Superior temporal gyrus (tissue), 1 donor: ENCODE data around the gene MEI4.
"Not testable (repeated sequence)": the region's sequence is repeated elsewhere in the genome, so short reads cannot be mapped to it uniquely, and the experiment has no call there.

Source experiments
- DNase-seq: peaks from one replicate; pipeline ENCODE4 v3.0.0-alpha.2; 2016; ENCODE audit errors: extremely low spot score

The MEI4 gene

DNA sequence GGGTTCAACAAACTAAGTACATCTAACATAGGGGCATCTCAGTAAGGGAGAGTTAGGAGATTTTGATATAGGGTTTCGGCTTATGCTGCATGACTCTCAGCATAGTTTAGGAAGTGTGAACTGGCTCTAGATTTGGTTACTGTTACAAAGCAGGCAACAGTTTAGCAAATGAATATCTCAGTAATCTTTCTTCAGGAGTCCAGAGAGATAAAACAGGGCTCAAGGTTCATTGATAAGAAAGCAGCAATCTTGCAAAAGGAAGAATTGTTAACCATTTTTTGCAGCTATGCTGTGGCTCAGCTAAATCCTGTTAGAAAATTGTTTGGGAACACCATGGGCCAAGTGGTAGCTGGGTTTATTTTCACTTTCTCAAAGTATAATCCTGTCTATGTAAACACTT lies 161.3 kb downstream of the MEI4 start:
- no peak for DNase-seq

DNA sequence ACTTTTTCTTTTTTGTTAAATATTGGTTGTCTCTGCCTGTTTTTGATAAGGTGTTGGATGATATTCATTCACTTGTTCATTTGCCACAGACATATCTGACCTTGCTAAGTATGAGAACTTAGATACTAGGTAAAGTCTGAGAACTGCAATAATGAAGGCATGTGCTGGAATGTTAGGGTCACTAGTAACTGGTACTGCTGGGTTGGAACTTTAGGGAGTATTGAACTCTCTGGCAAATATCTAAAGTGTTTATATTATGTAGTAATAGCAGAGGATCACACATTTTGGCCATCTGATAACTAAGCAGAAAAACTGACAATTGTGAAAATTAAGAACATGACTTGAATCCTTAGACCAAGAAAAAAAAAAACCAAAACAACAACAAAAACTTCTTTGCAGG lies 162.7 kb downstream of the MEI4 start:
- no peak for DNase-seq

DNA sequence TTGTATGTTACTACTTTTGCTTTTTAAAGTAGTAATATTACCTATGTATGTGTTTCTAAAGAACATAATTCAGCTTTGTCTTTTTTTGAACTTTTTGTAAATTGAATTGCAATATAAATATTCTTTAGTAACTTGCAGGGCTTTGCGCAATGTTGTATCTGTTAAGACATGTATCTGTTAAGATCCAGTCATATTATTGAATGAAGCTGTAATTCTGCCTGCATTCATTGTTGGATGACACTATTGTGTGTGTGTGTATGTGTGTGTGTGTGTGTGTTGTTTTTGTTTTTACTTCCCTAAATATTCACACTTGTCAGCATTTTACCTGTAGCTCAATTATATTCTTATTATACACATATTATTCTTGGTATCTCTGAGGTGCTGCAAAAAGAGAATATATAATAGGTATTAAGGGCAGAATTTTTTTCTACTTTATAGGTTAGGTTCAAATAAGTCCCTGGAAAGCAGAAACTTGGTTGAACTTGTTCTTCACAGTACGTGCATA lies 164.0 kb downstream of the MEI4 start:
- DNase-seq, result no peak

DNA sequence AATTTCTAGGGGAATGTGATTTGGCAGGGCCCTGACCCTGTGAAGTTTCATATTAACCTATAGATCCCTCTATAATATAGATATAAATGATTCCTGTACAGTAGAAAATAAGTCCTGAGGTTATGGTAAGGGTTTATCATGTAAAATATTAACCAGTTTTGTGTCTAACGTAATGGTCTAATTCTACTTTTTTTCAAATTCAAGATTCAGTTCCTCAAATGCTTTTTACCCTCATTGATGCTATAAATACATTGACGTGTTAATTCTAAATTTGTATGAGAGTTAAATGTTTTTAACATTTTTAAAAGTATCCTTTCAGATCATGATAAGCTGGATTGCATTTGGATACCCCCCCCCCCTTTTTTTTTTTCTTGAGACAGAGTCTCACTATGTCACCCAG lies 169.4 kb downstream of the MEI4 start:
- no peak for DNase-seq

DNA sequence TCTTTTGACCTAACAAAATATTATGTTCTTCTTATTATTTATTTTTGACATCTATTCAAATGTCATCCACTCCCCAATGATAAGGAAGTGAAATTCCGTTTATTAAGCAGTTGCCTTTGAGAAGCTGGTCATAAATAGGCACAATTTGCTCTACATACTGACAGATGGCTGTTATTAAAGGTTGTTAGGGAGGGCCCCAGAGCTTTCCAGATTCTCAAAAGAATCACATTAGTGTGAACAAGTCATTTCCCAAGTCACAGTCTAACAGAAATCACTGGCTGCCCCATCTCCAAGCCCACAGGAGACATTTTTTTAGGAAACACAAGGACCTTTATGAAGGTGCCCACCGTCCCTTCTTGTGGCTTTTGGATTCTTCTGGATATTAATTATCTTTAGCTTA lies 172.4 kb downstream of the MEI4 start:
- DNase-seq, result no peak

DNA sequence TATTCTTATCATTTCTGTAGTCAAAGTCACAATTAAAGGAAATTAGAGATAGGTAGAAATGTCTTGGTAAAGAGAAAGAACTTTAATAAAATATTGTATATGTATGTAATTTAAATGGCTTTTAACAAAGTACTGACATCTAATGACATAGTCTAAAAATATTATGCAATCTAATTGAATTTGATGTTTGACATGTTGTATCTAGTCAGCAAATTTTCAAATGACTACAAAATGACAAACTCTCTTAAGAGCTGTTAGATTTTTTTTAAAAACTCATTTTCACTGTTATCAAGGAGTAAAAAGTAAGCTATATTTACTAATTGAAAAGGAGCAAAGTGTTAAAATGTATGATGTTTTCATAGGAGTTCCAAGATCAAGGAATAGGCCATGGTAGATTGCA lies 176.9 kb downstream of the MEI4 start:
- DNase-seq, result no peak

DNA sequence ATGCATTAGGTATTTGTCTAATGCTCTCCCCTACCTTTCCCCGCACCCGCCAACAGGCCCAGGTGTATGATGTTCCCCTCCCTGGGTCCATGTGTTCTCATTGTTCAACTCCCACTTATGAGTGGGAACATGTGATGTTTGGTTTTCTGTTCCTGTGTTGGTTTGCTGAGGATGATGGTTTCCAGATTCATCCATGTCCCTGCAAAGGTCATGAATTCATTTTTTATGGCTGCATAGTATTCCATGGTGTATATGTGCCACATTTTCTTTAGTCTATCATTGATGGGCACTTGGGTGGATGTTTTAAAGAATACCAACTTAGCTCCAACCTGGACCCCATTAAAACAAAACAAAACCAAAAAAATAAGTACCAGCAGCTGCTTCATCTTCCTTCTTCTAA lies 180.9 kb downstream of the MEI4 start:
- DNase-seq, result not testable (repeated sequence)

DNA sequence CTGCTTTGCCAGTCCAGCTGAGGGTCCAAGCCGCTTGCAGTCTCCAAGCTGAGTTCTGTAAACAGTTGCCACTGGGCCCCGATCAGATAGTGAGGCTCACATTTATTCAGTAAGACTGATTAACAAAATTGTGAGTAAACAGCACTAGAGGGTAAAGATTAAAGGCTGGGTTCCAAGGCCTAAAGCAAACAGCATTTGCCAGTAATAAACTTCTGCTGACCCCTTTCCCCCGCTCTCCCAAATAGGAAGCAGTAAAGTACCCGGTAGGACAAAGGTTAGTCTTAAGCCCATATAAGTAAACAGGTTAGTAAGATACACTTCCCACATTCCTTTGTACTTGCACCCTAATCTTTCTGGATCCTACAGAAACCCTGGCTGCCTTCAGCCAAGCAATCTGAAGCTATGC lies 181.8 kb downstream of the MEI4 start:
- no peak for DNase-seq

DNA sequence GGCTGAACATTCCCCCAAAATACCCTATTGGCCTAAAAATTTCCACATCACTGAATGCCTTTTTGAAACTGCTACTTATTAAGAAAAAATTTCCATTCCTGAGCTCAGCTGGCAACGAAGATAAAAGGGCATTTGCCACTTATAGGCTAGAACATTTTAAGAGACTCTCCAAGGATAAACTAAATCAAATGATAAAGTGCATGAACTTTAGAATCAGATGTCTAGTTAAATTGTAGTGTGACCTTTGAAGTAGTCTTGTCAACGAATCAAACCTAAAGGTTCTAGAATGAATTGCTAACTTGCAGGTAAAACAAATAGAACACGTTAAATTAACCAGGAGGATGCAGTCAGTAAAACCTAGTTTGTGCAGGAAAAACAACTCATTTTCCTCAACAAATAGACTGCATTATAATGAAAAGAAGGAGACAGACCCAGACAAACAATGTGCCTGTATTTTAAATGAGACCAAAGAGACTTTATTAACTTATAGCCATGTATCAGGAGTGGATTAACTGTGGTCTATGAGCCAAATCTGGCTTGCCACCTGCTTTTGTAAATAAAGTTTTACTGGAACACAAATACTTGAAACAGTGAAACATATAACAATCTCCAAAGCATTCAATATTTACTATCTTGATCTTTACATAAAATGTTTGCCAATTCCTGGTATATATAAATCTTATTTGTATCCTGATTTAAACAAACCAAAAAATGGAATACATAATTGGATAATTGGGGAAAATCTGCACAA lies 184.4 kb downstream of the MEI4 start:
- DNase-seq, result no peak

DNA sequence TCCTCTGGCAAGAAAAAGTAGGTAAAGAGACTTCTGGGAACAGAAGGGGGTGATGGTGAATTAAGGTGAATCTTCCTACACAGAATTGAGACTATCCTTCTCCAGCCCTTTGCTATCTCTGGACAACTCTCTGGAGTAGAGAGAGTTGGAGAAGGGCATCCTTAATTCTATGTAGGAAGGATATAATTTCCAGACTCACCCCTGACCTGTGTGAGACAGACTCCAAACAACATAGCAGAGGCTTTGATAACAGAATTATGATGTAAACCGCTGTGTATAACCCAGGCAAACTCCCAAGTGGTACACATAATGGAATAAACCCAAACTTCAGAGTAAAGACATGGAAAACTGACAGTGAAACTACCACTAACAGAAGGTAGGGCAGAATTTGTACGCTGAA lies 186.5 kb downstream of the MEI4 start:
- DNase-seq, result no peak

DNA sequence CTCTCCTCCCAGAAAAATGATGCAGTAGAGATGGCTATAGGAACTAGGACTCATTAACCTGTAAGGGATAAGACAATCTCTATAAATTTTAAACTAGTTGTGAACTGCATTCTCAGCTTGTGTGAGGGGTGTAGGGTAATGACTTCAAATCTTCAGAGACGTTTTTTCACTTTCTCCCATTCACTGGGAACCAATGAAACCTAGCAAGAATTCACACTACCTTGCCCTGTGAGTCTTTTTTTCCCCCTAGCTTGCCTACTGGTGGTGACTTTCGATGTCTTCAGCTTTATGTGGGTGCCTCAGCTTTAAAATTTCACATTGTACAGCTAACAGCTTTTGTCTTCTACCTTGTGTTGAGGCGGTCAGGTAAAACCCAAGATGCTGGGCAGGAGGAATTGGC lies 192.0 kb downstream of the MEI4 start:
- no peak for DNase-seq

DNA sequence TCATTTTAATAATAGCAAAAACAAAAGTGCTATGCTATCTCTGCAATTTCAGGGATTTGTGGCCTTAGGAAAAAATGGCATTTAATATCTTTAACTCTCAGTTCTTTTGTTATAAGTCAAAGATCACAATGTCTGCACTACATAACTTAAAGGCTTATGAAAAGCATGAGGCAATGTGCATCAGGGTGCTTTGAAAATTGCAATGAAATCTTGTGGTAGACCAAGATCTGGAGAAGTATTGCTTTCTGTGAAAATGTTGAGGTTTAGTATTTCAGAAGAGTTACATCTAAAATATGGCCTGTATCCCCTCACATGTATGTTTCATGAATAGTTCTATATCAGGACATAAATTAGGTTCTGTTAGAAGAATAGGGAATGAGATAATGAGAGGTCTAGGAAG lies 200.6 kb downstream of the MEI4 start:
- DNase-seq, result no peak

DNA sequence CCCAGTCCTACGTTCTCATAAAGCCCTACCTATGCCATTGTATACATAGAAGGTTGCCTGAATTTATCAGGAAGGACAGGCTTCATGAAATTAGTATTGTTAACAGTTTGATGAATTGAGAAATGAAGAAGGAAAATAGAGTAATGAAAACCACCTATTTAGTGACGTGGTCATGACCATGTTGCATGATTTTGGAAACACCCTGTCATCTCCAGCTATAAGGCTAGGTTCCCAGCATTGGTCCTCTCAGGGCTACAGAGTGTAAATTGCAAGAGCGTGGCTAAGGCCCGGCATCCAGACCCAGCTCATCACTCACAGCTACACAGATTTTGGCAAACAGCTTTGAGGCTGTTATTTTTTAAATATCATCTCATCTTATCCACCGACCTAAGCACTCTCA lies 203.6 kb downstream of the MEI4 start:
- DNase-seq, result no peak

DNA sequence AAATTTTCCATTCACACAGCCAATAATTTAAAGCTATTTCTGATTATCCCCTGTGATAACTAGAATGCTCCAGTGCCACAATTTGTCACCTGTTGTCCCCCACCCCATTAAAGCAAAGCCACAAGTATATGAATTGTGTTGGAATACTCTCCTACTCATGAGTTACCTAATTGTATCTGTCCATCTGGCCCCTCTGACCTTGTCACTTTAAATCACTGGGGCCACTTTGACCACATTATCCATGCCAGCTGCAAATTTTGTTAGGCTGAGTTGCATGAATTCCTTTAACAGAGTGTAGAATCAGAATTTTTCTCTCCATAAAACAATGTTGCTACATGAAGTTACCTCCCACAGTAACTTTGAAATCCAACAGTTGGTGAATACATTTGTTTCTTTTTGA lies 204.6 kb downstream of the MEI4 start:
- no peak for DNase-seq

DNA sequence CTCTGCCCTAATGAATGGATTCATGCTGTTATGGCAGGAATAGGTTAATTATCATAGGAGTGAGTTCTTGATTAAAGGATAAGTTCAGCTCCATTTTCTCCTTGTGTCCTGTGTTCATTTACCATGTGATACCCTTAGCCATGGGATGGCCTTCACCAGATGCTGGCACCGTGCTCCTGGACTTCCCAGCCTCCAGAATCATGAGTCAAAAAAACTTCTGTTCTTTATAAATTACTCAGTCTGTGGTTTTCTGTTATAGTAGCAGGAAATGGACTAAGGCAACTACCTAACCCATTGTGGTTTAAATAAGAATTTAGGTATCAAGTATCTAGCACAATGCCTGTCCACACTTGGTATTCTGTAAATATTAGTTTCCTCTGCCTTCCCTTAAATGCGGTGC lies 223.5 kb downstream of the MEI4 start:
- DNase-seq, result no peak

DNA sequence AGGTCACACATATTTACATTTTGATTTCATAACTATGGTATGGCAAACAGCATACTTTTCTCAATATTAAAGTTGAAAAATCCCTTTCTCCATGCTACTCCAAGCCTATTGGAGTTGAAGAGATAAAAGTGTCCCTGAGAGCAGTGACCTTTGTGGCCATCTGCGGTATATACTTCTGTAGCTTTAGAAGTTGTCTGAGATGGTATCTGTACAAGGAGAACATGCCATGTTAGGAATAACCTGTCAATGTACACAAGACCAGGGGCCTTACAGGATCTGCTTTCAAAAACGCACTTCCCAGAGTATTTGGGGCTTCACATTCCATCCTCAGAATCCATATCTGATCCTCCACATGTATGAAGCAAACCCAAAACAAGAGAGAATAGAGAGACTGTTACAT lies 226.7 kb downstream of the MEI4 start:
- DNase-seq, result no peak

DNA sequence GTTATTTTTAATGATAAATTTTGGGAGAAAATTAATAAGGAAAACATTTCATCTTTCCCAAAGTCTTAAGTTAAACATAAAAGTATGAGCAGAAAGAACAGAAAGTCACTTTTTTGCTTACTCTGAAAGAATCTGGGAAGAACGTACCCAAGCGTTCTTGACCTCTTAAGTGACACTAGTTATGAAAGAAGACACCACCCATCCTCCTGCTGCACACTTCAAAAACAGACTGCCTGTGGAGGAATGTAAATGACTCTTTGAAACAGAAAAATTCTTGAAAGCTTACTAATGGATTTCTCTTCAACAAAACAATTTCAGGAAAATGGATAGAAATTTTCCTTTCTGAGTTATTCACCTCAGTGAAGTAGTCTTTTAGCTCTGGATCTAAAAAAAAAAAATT lies 227.7 kb downstream of the MEI4 start:
- no peak for DNase-seq

DNA sequence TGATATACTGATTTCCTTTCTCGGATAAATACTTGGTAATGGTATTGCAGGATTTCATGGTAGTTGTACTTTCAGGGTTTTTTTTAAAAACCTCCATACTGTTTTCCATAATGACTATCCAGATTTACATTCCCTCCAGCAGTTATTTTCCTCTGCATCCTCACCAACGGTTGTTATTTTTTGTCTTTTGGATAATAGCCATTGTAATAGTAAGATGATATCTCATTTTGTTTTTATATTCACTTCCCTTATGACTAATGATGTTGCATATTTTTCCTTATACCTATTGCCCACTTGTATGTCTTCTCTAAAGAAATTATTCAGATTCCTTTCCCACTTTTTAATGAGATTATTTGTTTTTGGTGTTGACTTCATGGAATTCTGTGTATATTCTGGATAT lies 231.0 kb downstream of the MEI4 start:
- DNase-seq, result no peak

DNA sequence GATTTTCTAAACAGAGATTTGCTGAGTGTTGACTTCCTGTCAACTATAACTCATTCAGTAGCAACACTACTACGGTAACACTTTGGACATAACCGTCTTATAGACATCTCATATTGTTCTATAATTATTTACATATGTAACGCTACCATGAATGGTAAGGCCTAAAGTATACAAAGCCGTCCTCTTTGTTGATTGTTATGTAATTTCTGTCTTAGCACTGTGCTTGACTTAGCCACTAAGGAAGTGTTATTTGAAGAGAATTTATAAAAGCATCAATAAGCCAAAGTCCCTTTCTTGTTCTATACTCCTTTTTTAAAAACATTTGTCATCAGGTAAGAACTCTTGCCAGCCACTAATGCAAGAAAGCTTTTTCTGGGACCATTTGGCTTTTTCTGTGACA lies 240.6 kb downstream of the MEI4 start:
- no peak for DNase-seq

DNA sequence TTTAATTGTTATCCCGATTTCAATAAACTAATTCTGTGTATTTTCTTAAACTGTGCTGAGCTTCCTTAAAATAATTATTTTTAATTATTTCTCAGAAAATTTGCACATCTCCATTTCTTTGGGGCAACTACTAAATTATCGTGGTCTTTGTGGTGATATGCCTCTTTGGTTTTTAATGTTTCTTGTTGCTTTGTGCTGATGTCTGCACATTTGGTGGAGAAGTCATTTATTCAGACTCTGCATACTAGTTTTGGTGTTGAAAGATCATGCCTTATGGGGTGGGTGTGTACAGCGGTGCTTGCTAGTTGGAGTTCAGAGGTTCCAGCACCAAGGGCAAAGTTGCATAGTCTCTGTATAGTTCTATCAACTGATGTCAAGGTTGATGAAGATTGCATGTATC lies 253.2 kb downstream of the MEI4 start:
- no peak for DNase-seq

DNA sequence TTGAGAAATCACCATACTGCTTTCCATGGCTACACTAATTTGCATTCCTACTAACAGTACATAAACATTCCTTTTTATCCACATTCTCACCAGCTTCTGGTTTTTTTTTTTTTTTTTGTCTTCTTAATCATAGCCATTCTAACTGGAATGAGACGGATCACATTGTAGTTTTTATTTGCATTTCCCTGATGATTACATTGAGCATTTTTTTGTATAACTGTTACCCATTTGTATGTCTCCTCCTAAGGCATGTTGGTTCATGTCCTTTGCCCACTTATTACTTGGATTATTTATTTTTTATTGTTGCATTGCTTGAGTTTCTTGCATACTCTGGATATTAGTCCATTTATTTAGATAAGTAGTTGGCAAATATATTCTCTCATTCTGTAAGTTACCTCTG lies 258.0 kb downstream of the MEI4 start:
- no peak for DNase-seq

DNA sequence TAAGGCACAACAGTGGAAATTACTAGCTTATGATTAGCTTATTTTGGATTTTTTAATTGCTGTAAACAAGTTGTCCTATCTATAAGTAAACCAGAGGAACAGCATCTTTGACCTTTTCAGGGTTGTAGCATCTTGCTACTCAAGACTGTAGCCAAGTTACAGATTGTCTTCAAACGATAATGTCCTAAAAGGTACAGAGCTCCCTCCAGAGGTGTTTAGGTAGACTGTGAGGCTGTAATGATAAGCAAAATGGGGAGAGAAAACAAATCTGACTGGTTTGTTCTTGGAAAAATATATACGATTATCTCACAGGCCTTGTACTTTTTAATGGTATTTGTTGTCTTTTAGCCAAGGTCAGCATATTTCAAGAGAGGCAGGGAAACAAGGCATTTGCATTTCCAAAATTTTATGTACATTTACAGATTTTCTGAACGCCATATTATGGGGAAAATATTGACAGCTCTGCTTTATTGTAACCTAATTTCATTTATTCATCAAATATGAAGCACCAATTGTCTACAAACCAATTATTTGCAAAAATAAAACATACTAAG lies 273.4 kb downstream of the MEI4 start:
- DNase-seq, result no peak

DNA sequence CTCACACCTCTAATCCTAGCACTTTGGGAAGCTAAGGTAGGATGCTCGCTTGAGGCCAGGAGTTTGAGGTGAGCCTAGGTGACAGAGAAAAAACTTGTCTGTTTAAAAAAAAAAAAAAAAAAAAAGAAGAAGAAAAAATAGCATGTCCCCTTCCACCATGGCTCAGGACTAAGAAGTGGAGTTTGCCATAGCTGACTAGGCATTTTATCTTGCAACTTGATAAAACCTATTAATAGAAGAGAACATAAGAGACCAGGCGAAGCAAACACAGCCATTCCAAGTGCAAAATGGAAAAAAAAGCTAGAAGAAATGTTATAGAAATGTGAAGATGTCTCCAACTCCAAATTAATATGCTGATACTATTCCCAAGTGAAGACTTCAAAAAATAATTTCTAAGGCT lies 277.5 kb downstream of the MEI4 start:
- DNase-seq, result peak; percentile 26

DNA sequence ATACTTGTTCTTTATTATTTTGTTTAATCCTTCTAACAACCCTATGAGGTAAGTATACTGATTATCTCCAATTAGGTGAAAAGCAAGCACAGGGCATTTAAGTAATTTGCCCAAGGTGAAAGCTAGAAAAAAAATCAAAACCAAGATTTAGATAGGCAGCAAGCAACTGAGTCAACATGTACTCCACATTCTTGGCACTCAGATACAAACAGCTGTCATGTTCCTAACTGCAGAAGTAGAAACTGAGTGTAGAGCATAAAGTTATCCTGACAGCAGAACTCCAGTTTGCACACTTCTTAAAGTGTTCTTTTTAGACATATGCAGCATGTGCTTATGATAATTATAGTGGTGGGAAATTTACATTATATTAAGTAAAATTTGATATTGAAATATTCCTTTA lies 278.1 kb downstream of the MEI4 start:
- DNase-seq, result peak; percentile 35
